Renal cortical epithelial cell (primary cell): ENCODE data around the gene MPP1. TPM values are rescaled to one million over a fixed set of nuclear protein-coding genes. Genes with fewer than 3 reads are reported as not detected.

Source experiments
- DNase-seq: peaks from one replicate; pipeline ENCODE4 v3.0.0-alpha.2; 2011; ENCODE audit warnings: low read depth
- total RNA-seq: library from RNA; depleted of rRNA; stranded (reverse); fragments of >200 nt; gene quantifications from 2 replicates; pipeline ENCODE4 v1.2.3, GENCODE V29; 2014

Gene MPP1
- total RNA-seq, 1 donor from 2014 or later: 17.2 TPM

DNA sequence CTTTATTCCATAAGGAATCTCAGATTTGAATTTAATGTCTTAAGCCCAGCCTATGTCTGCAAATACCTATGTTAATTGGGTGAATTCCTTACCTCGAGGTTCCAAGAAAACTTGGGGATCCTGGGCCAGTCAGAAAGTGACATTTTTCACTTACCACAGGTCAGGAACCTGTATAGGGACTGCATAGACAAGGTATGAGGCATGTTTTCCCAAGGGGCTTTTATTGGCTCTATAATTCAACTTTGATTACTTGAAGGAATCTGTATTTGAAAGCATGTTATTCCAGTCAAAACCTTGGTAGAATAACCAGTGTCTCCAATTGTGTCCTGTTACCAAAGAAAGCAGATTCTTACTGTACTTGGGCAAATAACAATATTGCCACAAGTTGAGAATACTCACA is 8.5 kb upstream of the MPP1 start:
- no peak for DNase-seq

GRCh38 chrX:154812341-154813101 is 7.2 kb upstream of the MPP1 start:
- DNase-seq: no peak

GRCh38 chrX:154809939-154810665 is 4.8 kb upstream of the MPP1 start:
- DNase-seq: no peak

DNA sequence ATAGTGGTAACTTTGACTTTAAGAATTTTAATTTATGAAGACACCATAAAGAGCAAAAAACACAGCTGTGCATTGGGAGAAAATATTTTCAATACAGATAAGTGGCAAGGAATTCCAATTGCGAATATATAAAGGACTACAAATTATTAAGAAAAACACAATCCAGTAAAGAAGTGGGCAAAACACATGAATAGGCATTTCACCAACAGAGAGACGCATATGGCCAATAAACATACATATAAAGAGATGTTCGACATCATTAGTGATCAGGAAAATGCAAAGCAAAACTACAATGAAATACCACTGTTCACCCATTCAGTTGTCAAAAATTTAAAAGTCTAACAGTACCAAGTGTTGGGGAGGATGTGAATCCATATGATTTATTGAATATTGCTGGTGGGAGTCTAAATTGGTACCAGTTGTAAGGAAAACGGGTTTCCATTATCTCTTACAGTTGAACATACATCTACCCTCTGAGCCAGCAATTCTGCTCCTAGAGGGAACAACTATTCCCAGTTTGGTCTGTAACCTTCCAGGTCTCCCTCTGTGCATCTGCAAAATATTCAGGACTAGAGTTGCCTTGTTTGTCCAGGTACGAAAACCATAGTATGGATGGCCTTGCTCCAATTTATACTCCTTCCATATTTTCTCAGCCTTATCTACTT is 1.7 kb upstream of the MPP1 start:
- DNase-seq: no peak

DNA sequence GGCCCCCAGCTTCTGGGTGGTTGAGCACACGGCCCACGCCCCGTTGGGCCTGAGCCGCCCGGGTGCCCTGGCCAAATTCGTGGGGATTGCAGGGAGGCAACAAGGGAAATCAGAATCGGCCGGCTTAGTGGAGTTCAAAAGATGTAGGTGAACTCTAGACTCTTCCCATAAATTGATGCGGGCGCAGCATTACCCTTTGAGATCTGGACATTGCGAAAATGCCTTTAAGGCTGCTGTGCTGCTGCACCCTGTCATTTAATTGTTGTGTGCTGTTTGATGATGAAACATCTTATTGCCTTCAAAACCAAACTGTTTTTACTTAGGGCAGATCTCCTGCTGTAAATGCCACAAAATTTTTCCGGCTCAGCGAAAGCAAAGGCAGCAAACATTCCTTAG is 409 bp upstream of the MPP1 start:
- peak; percentile 47 for DNase-seq

- no peak for DNase-seq
Observed at GRCh38 chrX:154804261-154804956, 876 bp downstream of the MPP1 start.

- no peak for DNase-seq
Observed at GRCh38 chrX:154802947-154803346, 2.3 kb downstream of the MPP1 start.

DNA sequence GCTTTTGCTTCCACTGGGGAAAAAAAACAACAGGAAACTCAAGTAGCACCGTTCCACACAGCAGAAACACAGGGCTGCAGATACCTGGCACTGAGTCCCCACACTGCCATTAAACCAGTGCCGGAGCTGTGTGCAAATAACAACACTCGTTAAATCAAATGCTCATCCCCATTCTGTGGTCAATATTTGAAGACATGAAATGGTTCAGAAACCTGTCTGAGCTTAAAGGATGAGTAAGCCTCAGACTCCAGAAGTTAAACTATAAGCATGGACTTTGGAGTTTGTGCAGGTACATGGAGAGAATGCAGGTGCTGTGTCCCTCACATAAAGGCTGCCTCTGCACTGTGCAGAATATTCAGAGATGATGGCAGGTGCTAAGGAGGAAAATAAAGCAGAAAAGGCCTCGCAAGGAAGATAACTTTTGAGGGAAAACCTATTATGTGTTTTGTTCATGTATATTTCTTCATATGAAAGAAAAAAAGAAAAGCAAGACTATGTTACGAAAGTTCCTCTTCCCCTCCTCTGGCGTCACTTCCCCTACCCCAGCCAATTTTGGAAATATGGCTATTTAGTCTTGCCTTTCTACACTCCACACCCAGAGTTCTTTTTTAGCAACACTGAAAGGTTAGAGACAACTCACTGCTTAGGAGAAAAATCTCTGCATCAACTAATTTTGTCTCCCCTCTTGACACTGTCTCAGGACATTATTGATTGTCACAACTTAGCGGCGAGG is 4.6 kb downstream of the MPP1 start:
- no peak for DNase-seq

DNA sequence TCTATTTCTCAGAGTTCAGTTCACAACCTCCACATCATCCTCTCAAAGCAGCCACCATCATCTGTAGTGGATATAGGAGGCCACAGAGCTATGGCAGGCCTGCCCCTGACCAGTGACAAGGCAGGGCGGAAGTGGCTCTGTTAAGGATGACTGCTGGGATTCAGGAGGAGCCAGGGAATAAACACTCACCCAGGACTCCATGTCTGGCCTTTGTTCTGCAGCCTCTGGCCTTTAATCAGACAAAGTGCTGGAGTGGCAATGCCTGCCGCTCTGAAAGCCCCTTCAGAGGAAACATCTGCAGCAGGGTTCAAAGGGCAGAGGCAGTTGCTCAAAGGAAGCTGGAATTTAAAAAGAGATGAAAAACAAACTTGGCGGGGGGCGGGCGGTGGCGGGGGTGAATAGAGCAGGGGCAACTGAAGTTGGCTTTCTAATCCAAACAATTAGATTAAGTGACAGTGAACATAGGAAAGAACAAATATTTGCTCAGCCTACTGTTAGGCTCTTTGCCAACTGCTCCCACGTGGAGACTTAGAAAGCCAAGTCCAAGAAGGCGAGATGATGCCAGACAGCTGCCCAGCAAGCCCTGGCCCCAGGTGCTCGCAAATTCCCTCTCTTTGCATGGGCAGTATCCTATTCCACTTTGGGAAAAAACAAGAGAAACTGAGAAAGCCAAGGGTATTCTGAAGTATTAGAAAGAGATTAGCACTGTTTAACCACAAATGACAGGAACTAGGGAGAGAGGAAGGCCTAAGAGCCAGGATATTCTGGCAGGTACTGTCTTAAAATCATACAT is 5.5 kb downstream of the MPP1 start:
- DNase-seq: no peak

- no peak for DNase-seq
Observed at GRCh38 chrX:154797006-154797405, 8.3 kb downstream of the MPP1 start.

GRCh38 chrX:154795016-154795415 is 10.3 kb downstream of the MPP1 start:
- DNase-seq: no peak

- DNase-seq: no peak
Observed at GRCh38 chrX:154793084-154793795, 12.0 kb downstream of the MPP1 start.

GRCh38 chrX:154791939-154792338 is 13.3 kb downstream of the MPP1 start:
- no peak for DNase-seq

DNA sequence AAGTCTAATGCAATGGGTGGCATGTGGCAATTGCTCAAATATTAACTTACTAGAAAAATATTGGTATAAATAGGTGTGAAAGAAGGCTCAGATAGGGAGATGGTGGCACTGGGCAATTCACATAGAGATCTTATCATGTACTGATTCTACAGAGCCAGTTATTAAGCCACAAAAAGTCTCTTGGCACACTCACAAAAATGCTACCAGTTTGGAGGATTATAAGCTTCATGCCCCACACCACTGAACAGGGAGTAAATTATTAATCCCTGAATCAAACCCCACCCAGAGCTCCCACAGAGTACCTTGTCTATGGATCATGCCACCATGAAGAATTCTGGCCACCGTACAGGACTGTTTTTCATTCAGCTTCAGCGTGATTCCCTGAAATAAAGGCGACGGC is 13.8 kb downstream of the MPP1 start:
- DNase-seq: peak; percentile 68

- no peak for DNase-seq
Observed at GRCh38 chrX:154785716-154786115, 19.6 kb downstream of the MPP1 start.

DNA sequence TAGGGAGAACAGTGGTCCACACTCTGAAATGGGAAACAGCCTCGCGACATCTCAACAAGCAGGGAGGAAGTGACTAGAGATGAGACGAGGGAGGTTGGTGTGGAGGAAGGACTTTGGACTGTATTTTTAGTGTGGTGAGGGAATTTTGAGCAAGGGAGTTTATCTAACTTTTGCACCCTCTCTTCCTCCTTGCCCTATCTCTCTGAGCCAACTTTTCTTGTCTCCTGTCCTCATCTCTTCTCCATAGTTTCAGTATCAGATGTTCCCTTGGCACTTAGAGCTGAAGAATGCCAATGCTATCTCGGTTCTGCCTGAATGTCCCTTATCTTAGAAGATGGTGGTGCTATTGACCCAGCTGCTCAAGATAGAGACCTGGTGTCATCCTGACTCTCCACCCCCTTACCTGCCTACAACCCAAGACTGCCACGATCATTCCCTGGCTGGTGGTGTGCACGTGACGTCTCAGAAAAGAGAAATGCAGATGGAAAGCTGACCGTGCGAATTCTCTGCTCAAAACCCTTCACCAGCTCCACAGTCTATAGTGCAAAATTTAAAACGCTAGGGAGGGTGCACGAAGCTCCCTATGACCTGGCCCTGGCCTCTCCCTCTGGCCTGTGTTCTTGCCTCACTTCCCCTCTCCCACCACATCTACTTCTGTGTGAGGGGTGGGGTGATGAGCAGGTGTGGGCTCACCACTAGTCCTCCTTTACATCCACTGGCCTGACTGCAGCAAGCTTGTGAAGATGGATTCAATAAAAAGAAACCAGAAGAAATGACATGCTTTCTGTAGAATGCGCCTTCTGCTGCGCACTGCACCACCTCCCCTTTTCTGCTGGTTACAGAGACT is 20.9 kb downstream of the MPP1 start:
- DNase-seq: no peak

GRCh38 chrX:154780968-154781367 is 24.3 kb downstream of the MPP1 start:
- DNase-seq: no peak

GRCh38 chrX:154779261-154779660 is 26.0 kb downstream of the MPP1 start:
- no peak for DNase-seq

DNA sequence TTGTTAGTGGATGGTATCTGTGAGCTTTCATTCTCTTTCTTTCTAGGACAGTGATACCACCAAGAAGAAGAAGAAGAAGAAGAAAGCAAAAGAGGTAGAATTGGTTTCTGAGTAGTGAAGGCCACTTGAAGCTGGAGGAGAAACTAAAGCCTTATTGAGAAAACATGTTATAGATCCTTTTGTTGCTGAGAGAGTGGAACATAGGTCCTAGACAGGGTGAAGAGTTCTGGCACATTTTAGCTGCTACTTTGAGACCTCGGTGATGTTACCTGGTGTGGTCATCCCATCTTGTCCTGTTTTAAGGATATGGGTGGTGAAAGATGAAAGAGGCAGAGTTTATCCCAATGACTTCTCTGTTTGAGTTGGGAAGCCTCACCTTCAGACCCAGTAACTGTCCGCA is 28.5 kb downstream of the MPP1 start:
- DNase-seq: no peak
